Vagina (tissue), 2 donors: ENCODE data around the gene AJUBA.

Experiments used
- POLR2A ChIP-seq, 2 donors: fragments of 450-650 bp; IDR thresholded peaks; one replicate each; pipeline ENCODE4 v1.6.1; 2017; ENCODE audit warnings: antibody characterized with exemption in 2 of 2, mild to moderate bottlenecking in 2 of 2, moderate library complexity in 2 of 2
- POLR2AphosphoS5 ChIP-seq, 2 donors: sonication (generic); formaldehyde crosslinking; IDR thresholded peaks; one replicate each; pipeline ENCODE4 v1.9.0; 2017; ENCODE audit warnings: antibody characterized with exemption in 2 of 2, mild to moderate bottlenecking in 2 of 2, low read depth in 1 of 2; ENCODE audit not compliant: insufficient read depth in 1 of 2
- TF ChIP-seq, protein P1 (sequence below), 3 experiments: fragments of 450-650 bp in 2 of 3; fragments of 200-600 bp in 1 of 3; sonication (generic) in 1 of 3; IDR thresholded peaks; one replicate each; pipeline ENCODE4 v1.5.1; 2017 to 2019; ENCODE audit warnings: antibody characterized with exemption in 3 of 3, mild to moderate bottlenecking in 2 of 3, moderate library complexity in 2 of 3

GRCh38 chr14:22925513-22925912, 56.8 kb downstream of the AJUBA start:
- TF ChIP-seq, protein P1, sequence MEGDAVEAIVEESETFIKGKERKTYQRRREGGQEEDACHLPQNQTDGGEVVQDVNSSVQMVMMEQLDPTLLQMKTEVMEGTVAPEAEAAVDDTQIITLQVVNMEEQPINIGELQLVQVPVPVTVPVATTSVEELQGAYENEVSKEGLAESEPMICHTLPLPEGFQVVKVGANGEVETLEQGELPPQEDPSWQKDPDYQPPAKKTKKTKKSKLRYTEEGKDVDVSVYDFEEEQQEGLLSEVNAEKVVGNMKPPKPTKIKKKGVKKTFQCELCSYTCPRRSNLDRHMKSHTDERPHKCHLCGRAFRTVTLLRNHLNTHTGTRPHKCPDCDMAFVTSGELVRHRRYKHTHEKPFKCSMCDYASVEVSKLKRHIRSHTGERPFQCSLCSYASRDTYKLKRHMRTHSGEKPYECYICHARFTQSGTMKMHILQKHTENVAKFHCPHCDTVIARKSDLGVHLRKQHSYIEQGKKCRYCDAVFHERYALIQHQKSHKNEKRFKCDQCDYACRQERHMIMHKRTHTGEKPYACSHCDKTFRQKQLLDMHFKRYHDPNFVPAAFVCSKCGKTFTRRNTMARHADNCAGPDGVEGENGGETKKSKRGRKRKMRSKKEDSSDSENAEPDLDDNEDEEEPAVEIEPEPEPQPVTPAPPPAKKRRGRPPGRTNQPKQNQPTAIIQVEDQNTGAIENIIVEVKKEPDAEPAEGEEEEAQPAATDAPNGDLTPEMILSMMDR (IDR thresholded peaks at IDR 0.05) = no peak
- no peak for TF ChIP-seq POLR2A (IDR thresholded peaks at IDR 0.05)
- TF ChIP-seq POLR2AphosphoS5 (IDR thresholded peaks at IDR 0.05; ENCODE audit: insufficient read depth in 1 of 2, low read depth in 1 of 2) = no peak
